ENCODE measurements around the gene MKNK2.

DNA sequence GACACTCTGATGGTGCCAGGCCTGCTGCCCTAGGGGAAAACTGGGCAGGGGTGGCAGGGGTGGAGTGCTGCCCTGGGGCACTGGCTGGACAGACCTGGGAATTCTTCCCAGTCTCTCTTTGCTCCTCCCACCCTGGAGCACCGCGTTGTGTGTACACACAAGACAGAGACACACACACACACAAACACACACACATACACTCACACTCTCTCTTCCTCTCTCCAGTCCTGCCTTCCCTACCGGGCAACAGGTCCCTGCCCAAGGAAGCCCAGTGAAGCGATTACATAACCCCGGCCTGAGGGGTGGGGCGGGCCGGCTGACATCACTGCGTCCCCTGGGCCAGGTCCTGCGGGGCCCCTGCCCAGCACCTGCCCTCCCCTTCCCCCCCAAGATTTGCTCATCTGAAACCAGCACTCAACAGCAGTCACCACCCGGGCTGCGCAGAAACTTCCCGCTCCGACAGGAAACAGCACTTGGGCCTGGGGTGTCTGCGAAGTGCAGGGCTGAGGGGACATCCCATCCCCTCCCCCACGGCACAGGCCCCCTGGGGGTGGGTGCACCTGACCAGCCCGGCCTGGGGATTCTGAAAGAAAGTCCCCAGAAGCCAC, 1.2 kb downstream of the MKNK2 start:
- TF ChIP-seq, protein P1, sequence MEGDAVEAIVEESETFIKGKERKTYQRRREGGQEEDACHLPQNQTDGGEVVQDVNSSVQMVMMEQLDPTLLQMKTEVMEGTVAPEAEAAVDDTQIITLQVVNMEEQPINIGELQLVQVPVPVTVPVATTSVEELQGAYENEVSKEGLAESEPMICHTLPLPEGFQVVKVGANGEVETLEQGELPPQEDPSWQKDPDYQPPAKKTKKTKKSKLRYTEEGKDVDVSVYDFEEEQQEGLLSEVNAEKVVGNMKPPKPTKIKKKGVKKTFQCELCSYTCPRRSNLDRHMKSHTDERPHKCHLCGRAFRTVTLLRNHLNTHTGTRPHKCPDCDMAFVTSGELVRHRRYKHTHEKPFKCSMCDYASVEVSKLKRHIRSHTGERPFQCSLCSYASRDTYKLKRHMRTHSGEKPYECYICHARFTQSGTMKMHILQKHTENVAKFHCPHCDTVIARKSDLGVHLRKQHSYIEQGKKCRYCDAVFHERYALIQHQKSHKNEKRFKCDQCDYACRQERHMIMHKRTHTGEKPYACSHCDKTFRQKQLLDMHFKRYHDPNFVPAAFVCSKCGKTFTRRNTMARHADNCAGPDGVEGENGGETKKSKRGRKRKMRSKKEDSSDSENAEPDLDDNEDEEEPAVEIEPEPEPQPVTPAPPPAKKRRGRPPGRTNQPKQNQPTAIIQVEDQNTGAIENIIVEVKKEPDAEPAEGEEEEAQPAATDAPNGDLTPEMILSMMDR (IDR thresholded peaks at IDR 0.05), result no peak
- TF ChIP-seq POLR2A (IDR thresholded peaks at IDR 0.05), result peak in 1 of 2 donors; percentile 68

All from uterus (tissue), 2 donors.